Upper lobe of left lung (tissue), 6 donors: Measurements from ENCODE around the gene SCFD2. TPM values are rescaled to one million over a fixed set of nuclear protein-coding genes. Genes with fewer than 3 reads are reported as not detected.

Experiments used
- ATAC-seq, 2 donors: fragments of 200-7000 bp; cut with Tn5 transposase; one replicate each; pipeline ENCODE4 v1.9.1; 2022; ENCODE audit warnings: mild to moderate bottlenecking in 2 of 2, moderate library complexity in 2 of 2; ENCODE audit not compliant: low FRiP score in 2 of 2
- DNase-seq, 2 donors: peaks; one replicate each; pipeline ENCODE4 v3.0.0-alpha.2; 2019 to 2020
- H3K27ac ChIP-seq, 4 donors: fragments of 200-600 bp; sonication (generic); one replicate each; pipeline ENCODE4 v1.5.1; 2016 to 2019
- H3K27me3 ChIP-seq, 4 donors: fragments of 200-600 bp; sonication (generic); one replicate each; pipeline ENCODE4 v1.5.1; 2017 to 2019
- H3K36me3 ChIP-seq, 4 donors: fragments of 200-600 bp; sonication (generic); one replicate each; pipeline ENCODE4 v1.5.1; 2016 to 2019
- H3K4me1 ChIP-seq, 4 donors: fragments of 200-600 bp; sonication (generic); one replicate each; pipeline ENCODE4 v1.5.1; 2018 to 2019
- H3K4me3 ChIP-seq, 4 donors: fragments of 200-600 bp; sonication (generic); one replicate each; pipeline ENCODE4 v1.5.1; 2017 to 2019; ENCODE audit warnings: mild to moderate bottlenecking in 2 of 4, moderate library complexity in 1 of 4
- H3K9me3 ChIP-seq, 4 donors: fragments of 200-600 bp; sonication (generic); one replicate each; pipeline ENCODE4 v1.5.1; 2018 to 2019
- CTCF ChIP-seq, 6 experiments: fragments of 450-650 bp in 4 of 6; fragments of 200-600 bp in 2 of 6; sonication (generic) in 2 of 6; IDR thresholded peaks; one replicate each; pipeline ENCODE4 v1.5.1; 2016 to 2019; ENCODE audit warnings: antibody characterized with exemption in 6 of 6
- EP300 ChIP-seq, 4 donors: sonication (generic); formaldehyde crosslinking; IDR thresholded peaks; one replicate each; pipeline ENCODE4 v1.5.1; 2017; ENCODE audit warnings: antibody characterized with exemption in 4 of 4, control low read depth in 2 of 4
- POLR2A ChIP-seq, 4 donors: fragments of 450-650 bp; IDR thresholded peaks; one replicate each; pipeline ENCODE4 v1.5.1; 2016 to 2017; ENCODE audit warnings: antibody characterized with exemption in 4 of 4, mild to moderate bottlenecking in 2 of 4
- POLR2AphosphoS5 ChIP-seq, 2 donors: sonication (generic); formaldehyde crosslinking; IDR thresholded peaks; one replicate each; pipeline ENCODE4 v1.5.1; 2017; ENCODE audit warnings: antibody characterized with exemption in 2 of 2
- WGBS, 2 donors: methylation state at CpG; one replicate each; pipeline ENCODE4 v1.1.5; 2017 to 2018; 5-methylcytosine and 5-hydroxymethylcytosine counted together
- total RNA-seq, 6 donors: library from RNA; depleted of rRNA in 4 of 6; stranded (reverse); fragments of >200 nt in 4 of 6; gene quantifications; one replicate each; pipeline versions ENCODE4 v1.1.0 to v1.2.1, GENCODE V29; 2016 to 2021
- donor health status: DM: no; HTN: no; CAD: no; lungs with moderate emphysema.
- donor health status: DM: no; HTN: yes; CAD: no; lungs with severe emphysema.

SCFD2 gene
- total RNA-seq, 6 donors from 2014 or later, result 15.2 to 33.5 (median 20.0) TPM

- DNase-seq, result no peak
- no peak overlapping the region for H3K27ac ChIP-seq
- H3K9me3 ChIP-seq, result no peaks in the 10 kb centered on the region
- no peaks in the 10 kb centered on the region for H3K27me3 ChIP-seq
- 88 to 91% methylated on average over 1 of the region's 1 CpG for WGBS, 2 donors
- H3K4me1 ChIP-seq, result no peaks in the 10 kb centered on the region
- no peak overlapping the region for H3K4me3 ChIP-seq
- ATAC-seq, result no peak
- H3K36me3 ChIP-seq, result no peaks in the 10 kb centered on the region
- no peak for TF ChIP-seq EP300 (IDR thresholded peaks at IDR 0.05)
- no peak for TF ChIP-seq CTCF (IDR thresholded peaks at IDR 0.05)
- TF ChIP-seq POLR2A (IDR thresholded peaks at IDR 0.05), result no peak
- TF ChIP-seq POLR2AphosphoS5 (IDR thresholded peaks at IDR 0.05), result no peak
These were observed 290.6 kb downstream of the SCFD2 start for GRCh38 chr4:53075162-53075785.

- WGBS, 2 donors, result 69 to 71% methylated on average over 3 of the region's 3 CpGs
- Histone ChIP-seq H3K27ac (no peak overlapping the region), H3K4me1 (no peaks in the 10 kb centered on the region), H3K36me3 (no peaks in the 10 kb centered on the region), H3K4me3 (no peak overlapping the region), H3K9me3 (no peaks in the 10 kb centered on the region), H3K27me3 (no peaks in the 10 kb centered on the region)
- ATAC-seq (no peak), DNase-seq (no peak)
- no peak for TF ChIP-seq POLR2A (IDR thresholded peaks at IDR 0.05)
- TF ChIP-seq CTCF (IDR thresholded peaks at IDR 0.05), result no peak
- no peak for TF ChIP-seq EP300 (IDR thresholded peaks at IDR 0.05)
These were observed 297.0 kb downstream of the SCFD2 start for GRCh38 chr4:53068755-53069330.

GRCh38 chr4:53067125-53067802 is 298.6 kb downstream of the SCFD2 start:
- Histone ChIP-seq H3K27me3 (no peaks in the 10 kb centered on the region), H3K36me3 (no peaks in the 10 kb centered on the region), H3K27ac (no peak overlapping the region), H3K9me3 (no peaks in the 10 kb centered on the region), H3K4me3 (no peak overlapping the region), H3K4me1 (no peaks in the 10 kb centered on the region)
- ATAC-seq (no peak), DNase-seq (no peak)
- no peak for TF ChIP-seq POLR2AphosphoS5 (IDR thresholded peaks at IDR 0.05)
- TF ChIP-seq CTCF (IDR thresholded peaks at IDR 0.05), result no peak
- no peak for TF ChIP-seq POLR2A (IDR thresholded peaks at IDR 0.05)
- no peak for TF ChIP-seq EP300 (IDR thresholded peaks at IDR 0.05)
- WGBS, 2 donors, result 95 to 96% methylated on average over 2 of the region's 2 CpGs

GRCh38 chr4:53066155-53066554 is 299.7 kb downstream of the SCFD2 start:
- Histone ChIP-seq H3K9me3 (no peaks in the 10 kb centered on the region), H3K27me3 (no peaks in the 10 kb centered on the region), H3K36me3 (no peaks in the 10 kb centered on the region), H3K4me3 (no peak overlapping the region), H3K27ac (no peak overlapping the region), H3K4me1 (no peaks in the 10 kb centered on the region)
- ATAC-seq (no peak), DNase-seq (no peak)
- TF ChIP-seq POLR2A (IDR thresholded peaks at IDR 0.05) (no peak), EP300 (IDR thresholded peaks at IDR 0.05) (no peak), CTCF (IDR thresholded peaks at IDR 0.05) (no peak), POLR2AphosphoS5 (IDR thresholded peaks at IDR 0.05) (no peak)
- 71 to 92% methylated on average over 1 of the region's 1 CpG for WGBS, 2 donors
